Right lobe of liver (tissue), 4 donors: ENCODE results near the gene RRP8.

Experiments used
- CTCF ChIP-seq, 4 donors: fragments of 200-600 bp in 3 of 4; fragments of 450-650 bp in 1 of 4; IDR thresholded peaks; one replicate each; pipeline versions ENCODE4 v1.5.1 to v1.8.0; 2016 to 2022; ENCODE audit warnings: antibody characterized with exemption in 4 of 4, mild to moderate bottlenecking in 2 of 4
- POLR2A ChIP-seq: fragments of 450-650 bp; IDR thresholded peaks from one replicate; pipeline ENCODE4 v1.6.1; 2017; ENCODE audit warnings: antibody characterized with exemption, mild to moderate bottlenecking
- donor health status: DM: no; HTN: no; CAD: no.
- donor health status: DM: no; HTN: no; CAD: no.
- donor health status: DM: no; HTN: yes; CAD: no.

GRCh38 chr11:6650980-6651379 is 47.6 kb upstream of the RRP8 start:
- TF ChIP-seq POLR2A (no peak), CTCF (IDR thresholded peaks at IDR 0.05) (no peak)
